ENCODE measurements around the gene ADARB2. TPM values are rescaled to one million over a fixed set of nuclear protein-coding genes. Genes with fewer than 3 reads are reported as not detected.

Gene ADARB2
- total and polyA plus RNA-seq, 4 donors: 0.22 to 1.3 (median 0.55) TPM

DNA sequence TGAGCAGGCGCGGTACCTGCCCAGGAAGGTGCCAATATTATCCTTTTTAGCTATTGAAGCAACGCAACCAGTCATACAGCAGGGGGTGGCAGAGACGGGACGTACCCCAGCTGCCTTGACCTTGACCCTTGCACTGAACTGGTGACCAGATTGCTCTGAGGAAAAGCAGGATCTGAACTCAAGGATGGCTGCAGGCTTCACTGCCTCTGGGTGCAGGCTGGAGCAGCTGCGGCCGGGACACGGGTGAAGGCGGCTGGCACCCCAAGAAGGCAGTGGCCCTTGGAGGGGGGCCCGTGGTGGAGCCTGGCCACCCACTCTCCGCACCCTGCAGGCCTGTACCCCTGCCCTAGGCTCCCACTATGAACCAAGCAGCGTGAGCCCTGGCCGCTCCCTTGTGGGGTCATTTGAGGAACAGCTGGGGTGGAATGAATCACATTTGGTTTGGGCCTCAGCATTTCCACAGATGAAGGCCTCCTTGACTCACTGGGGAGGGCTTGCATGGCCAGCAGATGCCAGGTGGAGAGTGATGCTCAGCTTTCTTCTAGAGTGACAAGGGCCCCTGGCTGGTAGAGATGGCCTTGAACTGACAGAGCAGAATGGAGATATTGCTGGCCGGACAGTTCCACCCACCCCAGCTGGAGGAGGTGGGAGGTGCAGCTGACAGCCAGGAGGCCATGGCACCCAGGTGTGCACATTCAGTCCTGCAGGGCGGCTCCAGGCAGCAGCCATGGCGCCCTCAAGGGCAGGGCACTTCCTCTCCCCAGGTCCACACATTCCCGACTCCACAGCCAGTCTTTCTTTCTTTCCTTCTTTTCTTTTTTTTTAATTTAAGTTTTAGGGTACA is 462.4 kb downstream of the ADARB2 start:
- peaks cover 0 to 3% (median 0%) of the 10 kb centered on the region in 3 donors for H3K27me3 ChIP-seq (ENCODE audit: control insufficient read depth in 3 of 3, insufficient read depth in 3 of 3, low read length in 2 of 3)
- TF ChIP-seq, protein P1, sequence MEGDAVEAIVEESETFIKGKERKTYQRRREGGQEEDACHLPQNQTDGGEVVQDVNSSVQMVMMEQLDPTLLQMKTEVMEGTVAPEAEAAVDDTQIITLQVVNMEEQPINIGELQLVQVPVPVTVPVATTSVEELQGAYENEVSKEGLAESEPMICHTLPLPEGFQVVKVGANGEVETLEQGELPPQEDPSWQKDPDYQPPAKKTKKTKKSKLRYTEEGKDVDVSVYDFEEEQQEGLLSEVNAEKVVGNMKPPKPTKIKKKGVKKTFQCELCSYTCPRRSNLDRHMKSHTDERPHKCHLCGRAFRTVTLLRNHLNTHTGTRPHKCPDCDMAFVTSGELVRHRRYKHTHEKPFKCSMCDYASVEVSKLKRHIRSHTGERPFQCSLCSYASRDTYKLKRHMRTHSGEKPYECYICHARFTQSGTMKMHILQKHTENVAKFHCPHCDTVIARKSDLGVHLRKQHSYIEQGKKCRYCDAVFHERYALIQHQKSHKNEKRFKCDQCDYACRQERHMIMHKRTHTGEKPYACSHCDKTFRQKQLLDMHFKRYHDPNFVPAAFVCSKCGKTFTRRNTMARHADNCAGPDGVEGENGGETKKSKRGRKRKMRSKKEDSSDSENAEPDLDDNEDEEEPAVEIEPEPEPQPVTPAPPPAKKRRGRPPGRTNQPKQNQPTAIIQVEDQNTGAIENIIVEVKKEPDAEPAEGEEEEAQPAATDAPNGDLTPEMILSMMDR (IDR thresholded peaks at IDR 0.05; ENCODE audit: control extremely low read depth, extremely low read depth): no peak
- WGBS, 2 donors: 94 to 95% methylated on average over 17 of the region's 17 CpGs
- H3K27ac ChIP-seq (ENCODE audit: low read depth in 1 of 2, low read length in 1 of 2): no peak overlapping the region
- H3K9me3 ChIP-seq (ENCODE audit: control insufficient read depth in 4 of 4, insufficient read depth in 3 of 4, low read length in 3 of 4): peaks cover 0 to 5% (median 0%) of the 10 kb centered on the region in 4 donors
- H3K36me3 ChIP-seq (ENCODE audit: control insufficient read depth in 4 of 4, insufficient read depth in 4 of 4, low read length in 4 of 4): no peaks in the 10 kb centered on the region
- ATAC-seq (ENCODE audit: insufficient read depth, low FRiP score): no peak
- peak overlapping the region; percentile 10 for H3K4me3 ChIP-seq
- H3K4me1 ChIP-seq (ENCODE audit: control insufficient read depth in 5 of 5, insufficient read depth in 5 of 5, low read length in 5 of 5): peaks cover 0 to 6% (median 0%) of the 10 kb centered on the region in 5 donors
- no peak overlapping the region for H3K9ac ChIP-seq (ENCODE audit: insufficient read depth in 1 of 2, low read length in 2 of 2)
- peak in 1 of 3 donors; percentile 8 for DNase-seq

DNA sequence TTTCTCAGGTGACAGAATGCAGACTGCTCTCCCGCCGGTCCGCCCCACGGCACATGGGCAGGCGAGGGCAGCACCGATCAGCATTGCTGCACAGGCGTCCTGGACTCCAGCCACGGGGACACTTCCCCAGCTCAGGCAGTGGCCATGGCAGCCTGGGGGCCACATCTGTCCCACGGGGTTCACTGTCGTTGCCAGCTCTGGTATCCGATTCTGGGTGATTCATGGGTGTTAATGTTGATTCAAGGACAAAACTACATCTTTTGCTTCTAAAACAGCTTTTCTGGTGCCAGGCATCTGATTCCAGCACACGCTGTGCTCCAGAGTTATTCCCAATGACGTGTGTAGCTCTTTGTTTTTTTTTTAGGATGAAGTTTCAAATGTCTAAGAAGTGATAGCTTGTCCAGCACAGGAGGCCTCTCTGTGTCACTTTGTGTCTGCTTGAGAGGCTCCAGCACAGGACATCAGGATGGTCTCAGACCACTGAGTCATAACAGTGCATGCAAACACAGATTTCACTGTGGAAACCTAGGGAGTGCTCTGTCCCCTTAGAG is 463.1 kb downstream of the ADARB2 start:
- no peak for ATAC-seq (ENCODE audit: insufficient read depth, low FRiP score)
- peak in 2 of 3 donors; percentile 19 to 29 for DNase-seq
- 84 to 92% methylated on average over 13 of the region's 13 CpGs for WGBS, 2 donors

DNA sequence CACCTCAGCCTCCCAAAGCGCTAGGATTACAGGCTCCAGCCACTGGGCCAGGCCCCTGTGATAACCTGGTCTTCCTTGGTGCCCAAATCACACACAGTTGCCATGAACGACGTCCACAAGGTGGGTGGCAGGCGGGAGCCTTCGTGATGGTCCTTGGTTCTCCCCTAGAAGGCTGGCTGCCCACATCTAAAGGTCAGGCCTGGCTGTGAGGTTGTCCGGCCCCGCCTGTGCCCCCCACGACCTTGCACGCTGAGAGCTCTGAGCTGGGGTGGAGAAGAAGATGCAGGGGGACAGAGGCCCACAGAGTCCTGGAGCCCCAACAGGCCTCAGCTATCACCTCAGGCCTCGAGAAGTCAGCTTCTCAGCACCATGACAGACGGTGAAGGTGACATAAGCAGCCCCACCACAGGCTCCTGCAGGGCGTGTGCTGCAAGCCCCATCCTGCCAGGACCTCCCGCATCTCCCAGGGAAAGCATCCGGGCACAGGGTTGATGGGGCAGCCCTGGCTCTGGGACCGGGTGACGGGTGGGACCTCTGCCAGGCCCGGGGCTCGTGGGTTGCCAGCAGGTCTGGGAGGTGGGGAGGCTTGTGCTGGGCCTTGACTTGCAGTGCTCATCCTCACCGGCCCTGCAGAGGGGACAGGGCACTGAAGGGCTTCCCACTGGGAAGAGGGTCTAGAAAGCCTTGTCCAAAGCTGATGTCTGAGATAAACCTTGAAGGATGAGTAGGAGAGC is 463.8 kb downstream of the ADARB2 start:
- H3K4me1 ChIP-seq (ENCODE audit: control insufficient read depth in 5 of 5, insufficient read depth in 5 of 5, low read length in 5 of 5): peaks cover 0 to 6% (median 0%) of the 10 kb centered on the region in 5 donors
- no peak overlapping the region for H3K4me3 ChIP-seq
- WGBS, 2 donors: 90 to 95% methylated on average over 19 of the region's 19 CpGs
- H3K36me3 ChIP-seq (ENCODE audit: control insufficient read depth in 4 of 4, insufficient read depth in 4 of 4, low read length in 4 of 4): no peaks in the 10 kb centered on the region
- no peak overlapping the region for H3K27ac ChIP-seq (ENCODE audit: low read depth in 1 of 2, low read length in 1 of 2)
- no peak overlapping the region for H3K9ac ChIP-seq (ENCODE audit: insufficient read depth in 1 of 2, low read length in 2 of 2)
- TF ChIP-seq, protein P1 (IDR thresholded peaks at IDR 0.05; ENCODE audit: control extremely low read depth, extremely low read depth): no peak
- ATAC-seq (ENCODE audit: insufficient read depth, low FRiP score) (no peak), DNase-seq (no peak)
- peaks cover 0 to 3% (median 0%) of the 10 kb centered on the region in 4 donors for H3K9me3 ChIP-seq (ENCODE audit: control insufficient read depth in 4 of 4, insufficient read depth in 3 of 4, low read length in 3 of 4)
- H3K27me3 ChIP-seq (ENCODE audit: control insufficient read depth in 3 of 3, insufficient read depth in 3 of 3, low read length in 2 of 3): no peaks in the 10 kb centered on the region

More for the DNA sequence above, 463.1 kb downstream of the ADARB2 start:
- Histone ChIP-seq H3K9ac (ENCODE audit: insufficient read depth in 1 of 2, low read length in 2 of 2) (no peak overlapping the region), H3K36me3 (ENCODE audit: control insufficient read depth in 4 of 4, insufficient read depth in 4 of 4, low read length in 4 of 4) (no peaks in the 10 kb centered on the region), H3K27me3 (ENCODE audit: control insufficient read depth in 3 of 3, insufficient read depth in 3 of 3, low read length in 2 of 3) (no peaks in the 10 kb centered on the region), H3K27ac (ENCODE audit: low read depth in 1 of 2, low read length in 1 of 2) (no peak overlapping the region), H3K4me3 (no peak overlapping the region), H3K9me3 (ENCODE audit: control insufficient read depth in 4 of 4, insufficient read depth in 3 of 4, low read length in 3 of 4) (peaks cover 0 to 3% (median 0%) of the 10 kb centered on the region in 4 donors), H3K4me1 (ENCODE audit: control insufficient read depth in 5 of 5, insufficient read depth in 5 of 5, low read length in 5 of 5) (peaks cover 0 to 6% (median 0%) of the 10 kb centered on the region in 5 donors)
- TF ChIP-seq, protein P1 (IDR thresholded peaks at IDR 0.05; ENCODE audit: control extremely low read depth, extremely low read depth): no peak
